Fibroblast of skin of abdomen (primary cell): ENCODE measurements around the gene XPR1. TPM values are rescaled to one million over a fixed set of nuclear protein-coding genes. Genes with fewer than 3 reads are reported as not detected.

Experiments used
- DNase-seq: peaks from one replicate; pipeline ENCODE4 v3.0.0-alpha.2; 2013
- polyA plus RNA-seq, 2 experiments: library from polyadenylated mRNA; unstranded; fragments of 120-200 nt; gene quantifications; one replicate each; pipeline ENCODE4 v1.2.1, GENCODE V29; 2013; ENCODE audit not compliant: insufficient read length in 2 of 2

XPR1 gene
- polyA plus RNA-seq (2013, experiment 1 of 2; ENCODE audit: insufficient read length), result 12.3 TPM
- 10.9 TPM for polyA plus RNA-seq (2013, experiment 2 of 2; ENCODE audit: insufficient read length)

DNA sequence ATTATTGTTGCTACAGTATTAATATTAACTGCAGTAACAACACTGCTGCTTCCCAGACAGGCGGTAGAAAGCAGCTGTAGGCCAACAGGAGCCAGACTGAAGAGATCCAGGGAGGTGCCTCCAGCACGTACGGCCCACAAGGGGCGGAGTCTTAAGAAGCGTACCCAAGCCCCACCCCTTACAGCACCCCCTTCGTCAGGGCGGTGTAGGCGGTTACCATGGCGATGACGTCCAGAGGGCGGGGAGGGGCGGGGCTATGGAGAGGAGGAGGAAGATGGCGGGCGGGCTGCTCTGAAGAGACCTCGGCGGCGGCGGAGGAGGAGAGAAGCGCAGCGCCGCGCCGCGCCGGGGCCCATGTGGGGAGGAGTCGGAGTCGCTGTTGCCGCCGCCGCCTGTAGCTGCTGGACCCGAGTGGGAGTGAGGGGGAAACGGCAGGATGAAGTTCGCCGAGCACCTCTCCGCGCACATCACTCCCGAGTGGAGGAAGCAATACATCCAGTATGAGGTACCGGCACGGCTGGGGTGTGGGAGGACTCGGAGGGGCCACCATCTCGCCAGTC, at the start of gene XPR1:
TSS of gene XPR1 (plus strand) at position 257 of the 560 bp plus-strand sequence. CDS start at position 437, 180 bp downstream.
- peak; percentile 99 for DNase-seq

DNA sequence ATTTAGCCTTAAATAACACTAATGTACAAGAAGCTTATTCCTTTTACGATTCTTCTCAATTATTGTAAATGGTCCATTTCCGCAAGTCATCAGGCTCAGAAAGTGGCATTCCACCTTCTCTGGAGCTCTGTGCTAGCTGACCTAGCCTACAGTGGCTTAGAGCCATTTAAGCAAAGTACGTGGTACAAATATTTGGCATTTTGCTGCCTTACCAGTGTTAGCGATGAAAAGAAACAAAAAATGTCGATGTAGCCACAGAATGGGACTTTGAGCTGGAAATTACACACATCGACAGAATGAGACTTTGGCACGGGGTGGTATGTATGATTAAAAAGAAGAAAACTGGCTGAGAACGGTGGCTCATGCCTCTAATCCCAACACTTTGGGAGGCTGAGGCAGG, 47.0 kb upstream of the XPR1 start:
- no peak for DNase-seq

DNA sequence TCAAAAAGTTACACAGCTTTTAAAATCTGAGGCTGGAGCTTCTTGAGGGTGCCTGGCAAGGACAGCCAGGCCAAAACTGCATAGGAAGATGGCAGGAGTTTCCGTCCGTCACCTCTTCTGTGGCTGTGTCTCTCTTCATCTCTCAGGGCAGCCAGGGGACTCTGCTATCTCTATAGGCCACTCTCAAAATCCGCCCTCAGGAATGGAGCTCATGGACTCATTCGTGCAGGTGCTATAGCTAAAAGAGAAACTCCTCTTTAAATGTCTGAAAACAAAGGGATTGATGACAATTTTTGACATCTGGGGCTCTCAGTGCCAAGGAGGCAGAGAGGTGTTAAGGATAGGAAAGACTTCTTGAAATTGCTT, 45.8 kb upstream of the XPR1 start:
- DNase-seq, result no peak

DNA sequence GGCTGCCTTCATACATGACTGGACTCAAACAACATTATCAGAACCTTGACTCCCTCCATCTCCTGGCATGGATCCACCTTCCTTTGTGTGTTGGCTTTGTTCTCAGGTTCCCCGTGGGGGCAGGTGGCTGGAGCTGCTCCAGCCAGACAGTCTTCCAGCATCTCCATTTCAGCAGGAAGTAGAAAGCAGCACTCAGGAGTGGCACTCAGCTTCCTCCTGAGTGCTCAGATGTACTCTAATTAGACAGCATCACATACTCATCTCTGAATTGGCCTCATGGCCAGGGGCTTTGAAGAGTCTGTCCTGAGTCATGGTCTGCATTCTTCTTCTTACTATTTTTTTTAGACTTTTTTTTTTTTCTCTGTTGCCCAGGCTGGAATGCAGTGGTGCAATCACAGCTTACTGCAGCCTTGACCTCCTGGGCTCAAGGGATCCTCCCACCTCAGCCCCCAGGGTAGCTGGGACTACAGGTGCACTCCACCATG, 45.1 kb upstream of the XPR1 start:
- DNase-seq, result peak; percentile 72

DNA sequence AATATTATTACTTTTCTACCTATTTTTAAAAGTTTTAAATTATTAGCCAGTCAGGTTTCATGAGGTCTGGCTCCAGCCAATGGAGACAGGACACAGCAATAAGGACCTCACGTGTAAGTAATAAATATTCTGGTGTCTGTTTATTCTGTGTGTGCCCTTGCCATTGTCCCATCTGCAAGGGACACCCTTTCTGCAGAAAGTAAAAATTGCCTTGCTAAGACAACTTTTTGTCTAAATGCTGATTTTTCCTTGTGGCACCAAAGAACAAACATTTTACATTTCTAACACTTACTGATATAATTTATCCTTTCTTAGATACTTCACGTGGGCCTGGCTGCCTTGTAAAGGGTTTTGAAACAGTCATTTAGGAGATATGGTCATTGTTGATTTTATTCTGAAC, 43.7 kb upstream of the XPR1 start:
- DNase-seq, result no peak

DNA sequence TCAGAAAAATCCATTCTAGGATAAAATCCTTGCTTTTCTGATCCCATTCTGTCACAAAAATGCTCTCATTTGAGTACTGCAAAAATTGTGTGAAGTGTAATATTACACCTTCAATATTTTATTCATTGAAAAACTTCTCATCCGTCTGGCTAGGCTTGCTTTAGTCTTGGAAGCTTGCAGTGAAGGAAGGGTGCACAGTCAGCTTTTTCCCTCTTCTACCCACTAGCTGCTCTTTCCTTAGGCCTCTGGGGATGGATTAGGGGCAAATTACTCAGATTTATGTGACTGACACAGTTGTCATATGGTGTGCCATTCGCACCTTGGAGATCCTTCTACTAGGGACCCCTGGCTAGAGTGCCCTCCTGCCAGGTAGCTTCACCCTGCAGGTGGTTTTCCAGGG, 40.9 kb upstream of the XPR1 start:
- DNase-seq, result no peak

DNA sequence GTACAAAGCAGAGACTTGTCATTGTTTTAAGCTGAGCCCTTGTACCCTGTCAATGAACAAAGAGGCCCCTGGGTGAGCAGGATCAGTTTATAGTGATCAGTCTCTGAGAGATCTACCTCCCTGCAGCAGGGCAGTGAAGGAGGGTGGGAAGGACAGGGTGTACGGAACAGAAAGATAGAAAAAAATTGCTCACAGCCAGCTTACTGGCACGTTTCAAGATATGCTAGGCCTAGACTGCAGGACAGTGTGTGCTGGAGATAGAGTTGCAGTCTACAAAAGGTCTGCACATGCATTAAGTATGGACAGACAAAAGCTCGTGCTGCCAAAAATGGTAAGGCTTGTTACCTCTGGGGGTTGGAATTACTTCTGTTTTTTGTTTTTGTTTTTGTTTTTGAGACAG, 38.4 kb upstream of the XPR1 start:
- no peak for DNase-seq

DNA sequence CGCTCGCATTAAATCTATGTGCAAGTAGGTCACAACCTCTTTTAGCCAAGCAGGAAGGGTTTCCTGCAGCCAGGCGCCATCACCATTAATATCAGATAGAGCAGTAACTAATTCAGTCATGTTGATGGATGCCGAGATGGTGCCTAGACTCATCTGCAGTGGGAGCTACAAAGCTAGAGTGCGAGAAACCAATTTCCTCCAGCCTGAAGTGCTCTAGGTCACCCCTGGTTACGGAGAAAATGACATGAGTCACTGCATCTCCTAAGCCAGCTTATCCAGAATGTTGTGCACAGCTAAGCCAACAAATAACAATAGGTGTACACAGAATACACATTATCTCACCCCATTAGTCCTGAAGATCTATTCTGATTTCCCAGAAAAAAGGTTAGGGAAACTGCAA, 37.1 kb upstream of the XPR1 start:
- DNase-seq, result no peak

DNA sequence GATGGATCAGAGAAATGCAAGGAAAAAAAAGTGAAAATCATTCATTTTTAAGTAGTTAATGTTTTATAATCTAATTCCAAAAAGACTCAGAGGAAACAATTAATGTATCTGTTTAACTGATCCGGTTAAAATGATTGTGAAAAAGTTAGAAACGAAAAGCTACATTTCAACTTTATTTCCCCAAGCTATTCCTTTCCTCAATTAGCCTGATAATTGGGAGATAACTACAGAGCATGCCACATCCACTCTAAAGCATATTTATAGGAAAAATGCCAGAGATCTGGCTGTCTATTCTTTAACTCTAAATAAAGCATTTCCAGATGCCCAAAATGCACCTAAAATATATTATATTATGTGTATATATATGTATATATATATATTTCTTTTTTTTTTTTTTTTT, 35.9 kb upstream of the XPR1 start:
- DNase-seq, result no peak

DNA sequence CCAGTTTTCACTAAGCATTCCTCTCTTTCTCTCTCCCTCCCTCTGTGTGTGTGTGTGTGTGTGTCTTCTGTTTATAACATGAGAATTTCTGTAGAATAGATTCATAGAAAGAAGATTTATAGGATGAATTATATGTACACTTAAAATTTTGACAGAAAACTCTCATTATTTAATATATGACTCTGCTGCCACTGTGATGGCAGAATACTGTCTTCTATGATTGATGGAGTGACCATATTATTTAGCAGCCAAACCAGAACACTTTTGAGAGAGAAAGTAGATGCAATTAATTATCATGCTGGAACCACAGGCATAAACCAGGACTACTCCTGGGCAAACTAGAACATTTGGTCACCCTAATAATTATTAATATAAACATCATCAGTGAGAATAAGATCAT, 34.3 kb upstream of the XPR1 start:
- no peak for DNase-seq

DNA sequence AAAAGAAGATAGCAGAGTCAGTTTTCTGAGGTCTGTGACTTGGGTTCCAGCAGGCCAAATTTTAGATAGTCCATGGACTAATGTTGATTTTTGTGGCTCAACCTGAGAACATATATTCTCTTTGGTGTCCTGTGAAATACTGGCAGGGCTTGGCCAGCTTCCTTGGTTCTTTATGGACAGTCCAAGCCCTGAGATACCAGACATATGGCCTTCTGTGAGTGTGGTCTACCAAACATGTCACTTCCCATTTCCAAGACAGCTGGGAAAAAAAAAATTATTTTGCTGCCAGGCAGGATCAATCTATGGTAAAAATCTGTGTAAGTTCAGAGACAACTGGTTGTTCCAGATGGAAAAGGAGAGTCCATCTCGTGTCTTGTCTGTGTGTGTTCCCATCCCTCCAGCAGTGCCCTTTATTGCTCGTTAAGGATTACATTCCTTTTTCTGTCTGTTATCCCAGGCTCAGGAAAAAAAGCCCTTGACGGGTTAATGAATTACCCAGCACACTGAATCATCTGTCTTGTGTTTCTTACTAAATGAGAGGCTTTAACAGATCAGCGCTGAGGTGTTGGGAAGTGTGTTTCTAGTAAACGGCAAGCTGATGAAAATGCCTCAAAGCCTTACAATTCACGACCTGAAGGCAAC, 33.4 kb upstream of the XPR1 start:
- DNase-seq, result peak; percentile 12

DNA sequence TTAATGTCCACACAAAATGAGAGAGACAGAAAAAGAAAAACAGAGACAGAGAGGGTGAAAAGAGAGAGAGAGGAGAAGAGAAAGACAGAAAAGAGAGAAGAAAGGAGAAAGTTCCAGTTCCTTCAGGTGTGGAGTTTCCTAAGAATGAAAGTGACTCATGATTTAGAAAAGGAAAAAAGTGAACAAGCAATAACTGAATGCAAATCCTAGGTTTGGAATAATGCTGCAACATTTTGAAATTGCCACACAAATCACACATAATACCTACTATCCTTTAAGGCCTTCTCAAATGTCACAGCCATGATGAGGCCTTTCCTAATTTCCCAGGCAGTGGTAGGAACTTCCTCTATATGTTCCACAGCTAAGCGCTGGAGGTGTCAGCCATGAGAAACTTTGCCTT, 31.5 kb upstream of the XPR1 start:
- DNase-seq, result no peak

DNA sequence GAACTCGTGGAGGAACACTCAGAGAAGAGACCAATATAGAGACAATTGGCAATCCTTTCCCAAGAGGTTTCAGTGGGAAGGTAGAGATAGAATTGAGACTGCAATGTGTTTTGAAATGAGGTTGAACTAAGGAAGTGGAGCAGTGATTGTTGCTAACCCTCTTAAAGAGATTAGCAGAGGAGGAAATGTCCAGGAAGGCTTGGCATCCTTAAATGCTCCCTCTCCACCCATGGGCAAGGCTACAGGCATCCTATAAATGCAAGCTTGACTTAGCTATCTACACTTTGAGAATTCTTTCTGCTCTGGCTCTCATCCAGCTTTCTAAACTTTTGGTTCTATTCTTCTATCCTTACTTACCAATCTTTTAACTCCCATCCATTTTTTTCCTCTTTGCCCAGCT, 30.3 kb upstream of the XPR1 start:
- no peak for DNase-seq

DNA sequence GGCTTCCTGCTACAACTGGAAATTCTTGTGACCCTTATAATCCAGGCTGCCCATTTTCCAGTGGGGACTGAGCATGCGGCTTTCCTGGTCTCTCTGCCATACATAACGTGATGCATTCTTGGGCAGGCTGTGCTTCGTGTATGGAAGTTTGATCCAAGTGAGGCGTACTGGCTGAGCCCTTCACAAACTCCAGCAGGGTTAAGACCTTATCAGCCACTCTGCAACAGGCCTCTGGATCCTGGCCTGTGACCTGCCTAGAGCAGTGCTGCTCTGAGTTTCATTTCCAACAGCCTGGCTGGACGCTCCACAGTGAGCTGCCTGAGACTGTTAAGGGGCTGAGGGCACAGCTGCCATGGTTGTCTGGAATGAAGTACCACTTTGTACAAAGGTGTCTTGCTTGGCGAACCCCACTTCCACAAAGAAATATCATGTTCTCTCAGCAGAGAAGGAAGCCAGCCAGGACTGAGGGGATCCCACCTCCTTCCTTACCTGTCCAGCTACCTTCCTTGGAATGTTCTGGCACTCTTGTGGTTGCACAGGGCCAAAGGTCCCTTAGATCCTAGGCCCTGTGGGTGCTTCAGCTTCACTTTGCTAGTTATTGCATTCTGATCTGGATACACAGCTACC, 28.5 kb upstream of the XPR1 start:
- DNase-seq, result no peak

DNA sequence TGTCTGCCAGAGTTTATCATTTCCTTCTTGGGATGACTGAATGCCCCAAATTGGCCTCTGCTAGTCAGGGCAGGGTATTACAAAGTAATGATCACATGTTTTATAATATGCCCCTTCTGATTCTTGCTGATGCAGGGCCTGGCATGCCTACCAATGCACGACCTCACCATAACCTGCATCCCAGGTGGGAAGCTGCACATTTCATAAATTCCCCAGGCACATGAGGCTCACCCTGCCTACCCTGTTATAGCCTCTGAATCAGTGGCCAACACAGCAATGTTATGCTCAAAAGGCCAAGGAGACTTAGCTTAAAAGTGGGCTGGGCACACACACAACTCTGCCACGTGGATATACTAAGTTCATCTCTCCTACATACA, 28.0 kb upstream of the XPR1 start:
- DNase-seq, result no peak

DNA sequence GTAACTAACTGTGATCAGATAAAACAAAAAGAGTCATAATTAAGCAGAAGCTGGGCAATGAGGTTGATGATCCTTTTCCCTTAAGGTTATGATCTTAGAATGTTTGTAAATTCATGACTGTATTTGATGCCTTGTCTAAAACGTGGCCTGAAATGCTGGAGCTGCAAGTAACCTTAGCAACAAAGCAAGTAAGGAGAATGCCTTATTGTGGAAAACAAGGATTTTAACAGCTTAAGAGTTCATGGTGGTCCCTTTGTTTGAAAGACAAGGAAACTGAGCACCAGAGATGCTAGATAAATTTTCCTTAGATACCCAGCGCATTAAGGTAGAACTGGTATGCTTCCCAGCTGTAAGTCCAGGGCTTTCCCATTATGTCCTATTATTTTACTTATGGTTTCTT, 25.7 kb upstream of the XPR1 start:
- no peak for DNase-seq

DNA sequence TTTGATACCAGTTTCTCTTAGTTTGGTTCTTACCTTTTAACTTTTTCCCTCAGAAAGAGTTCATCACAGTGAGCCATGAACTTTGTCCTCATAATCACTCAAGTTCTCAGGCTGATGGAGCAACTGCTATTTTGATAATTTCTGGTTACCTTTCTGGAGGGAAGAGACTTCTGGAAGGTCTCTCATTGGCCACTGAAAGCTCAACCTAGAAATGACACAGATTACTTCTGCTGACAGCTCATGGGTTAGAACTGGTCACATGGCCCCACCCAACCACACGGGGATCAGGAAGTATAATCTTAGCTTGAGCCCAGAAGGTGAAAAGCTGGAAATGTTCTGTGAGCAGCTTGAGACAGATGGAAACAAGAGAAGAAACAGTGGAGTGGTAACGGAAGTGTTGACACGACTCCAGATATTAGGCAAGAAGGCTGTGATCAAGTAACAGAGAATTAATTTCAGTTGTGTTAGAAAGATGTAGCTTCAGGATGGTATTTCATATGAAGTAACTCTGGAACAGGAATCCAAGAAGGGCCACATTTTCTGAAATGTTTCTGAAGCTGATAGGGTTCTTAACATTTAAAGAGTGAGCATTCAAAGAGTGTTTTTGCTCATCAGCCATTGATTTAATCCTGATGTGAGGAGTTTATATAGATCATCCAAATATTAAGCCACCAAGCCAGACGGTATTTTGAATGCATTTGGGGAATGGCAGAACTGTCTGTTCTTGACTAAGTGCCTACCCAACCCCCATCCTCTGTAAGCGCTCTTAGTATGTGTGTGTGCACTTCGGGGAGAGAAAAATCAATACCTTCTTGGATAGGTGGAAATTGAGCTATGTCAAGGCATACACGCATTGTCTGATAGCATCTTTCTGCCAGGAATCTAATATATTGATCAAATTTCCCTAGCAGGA, 21.9 kb upstream of the XPR1 start:
- DNase-seq, result peak; percentile 42

DNA sequence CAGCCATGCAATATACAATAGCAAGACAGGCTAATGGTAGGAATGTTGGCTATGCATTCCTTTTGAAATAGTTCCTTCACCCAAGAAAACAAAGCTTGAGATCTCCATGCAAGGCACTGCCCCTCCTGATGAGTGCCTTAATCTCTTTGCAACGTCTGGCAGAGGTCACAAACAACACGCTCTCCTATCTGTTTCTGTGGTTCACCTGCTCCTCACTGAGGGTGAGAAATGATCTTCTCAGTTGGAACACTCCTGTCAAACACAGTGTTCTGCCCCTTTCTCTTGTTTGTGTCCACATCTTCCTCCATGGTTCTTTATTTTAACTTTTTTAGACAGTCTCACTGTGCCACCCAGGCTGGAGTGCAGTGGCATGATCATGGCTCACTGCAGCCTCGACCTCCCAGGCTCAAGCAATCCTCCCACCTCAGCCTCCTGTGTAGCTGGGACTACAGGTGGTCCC, 21.2 kb upstream of the XPR1 start:
- no peak for DNase-seq

DNA sequence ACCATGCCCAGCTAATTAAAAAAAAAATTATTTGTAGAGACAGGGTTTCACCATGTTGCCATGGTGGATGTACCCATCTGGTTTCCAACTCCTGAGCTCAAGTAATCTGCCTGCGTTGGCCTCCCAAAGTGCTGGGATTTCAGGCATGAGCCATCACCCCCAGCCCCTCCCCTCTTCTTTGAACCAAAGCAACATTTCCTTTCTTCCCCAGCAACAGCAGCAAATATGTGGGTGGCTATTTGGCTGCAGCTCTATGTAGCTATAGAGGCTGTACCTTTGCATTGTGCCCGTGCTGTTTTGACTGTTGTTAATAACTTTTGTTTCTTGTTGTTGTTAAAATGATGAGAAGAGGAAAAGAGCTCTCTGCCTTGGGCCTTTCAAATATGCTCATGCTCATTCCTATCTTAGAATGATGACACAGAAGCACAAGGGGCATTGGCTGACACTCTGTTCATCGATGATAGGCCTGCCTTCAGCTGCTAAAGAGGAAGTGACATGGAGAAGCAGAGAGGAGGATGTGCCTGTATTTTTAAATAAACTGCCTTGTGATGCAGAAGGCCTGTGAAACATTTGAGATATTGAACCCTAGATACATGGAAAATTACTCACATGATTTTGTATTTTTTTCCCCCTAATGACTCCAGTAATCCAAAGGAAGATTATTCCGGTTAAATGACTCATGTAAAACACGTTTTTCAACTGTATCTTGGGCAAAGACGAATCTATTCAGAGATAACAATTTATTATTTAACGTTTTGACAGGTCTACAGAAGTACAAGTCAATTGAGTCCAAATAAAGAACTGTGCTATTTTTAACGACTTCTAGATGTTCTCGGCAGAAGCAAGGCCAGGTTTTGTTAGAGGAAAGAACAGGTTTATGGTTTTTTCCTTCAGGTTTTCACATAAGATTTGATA, 20.5 kb upstream of the XPR1 start:
- peak; percentile 37 for DNase-seq

DNA sequence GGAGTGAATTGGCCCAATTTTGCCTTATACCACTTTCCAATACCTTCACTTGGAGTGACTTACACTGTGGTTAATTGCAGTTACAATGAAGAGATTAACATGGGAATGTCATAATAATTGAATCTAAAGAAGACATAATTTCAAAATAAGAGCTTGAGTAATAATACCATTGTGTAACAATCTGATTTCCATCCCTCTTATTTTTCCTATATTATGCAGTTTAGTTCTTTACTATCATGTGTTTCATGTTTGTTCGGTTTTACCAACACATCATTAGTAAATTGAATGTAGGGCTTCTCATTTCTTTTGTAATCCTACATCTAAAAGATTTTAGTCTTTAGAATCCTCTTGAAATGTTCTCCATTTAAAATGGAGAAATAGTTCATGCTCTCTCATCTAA, 19.2 kb upstream of the XPR1 start:
- no peak for DNase-seq

DNA sequence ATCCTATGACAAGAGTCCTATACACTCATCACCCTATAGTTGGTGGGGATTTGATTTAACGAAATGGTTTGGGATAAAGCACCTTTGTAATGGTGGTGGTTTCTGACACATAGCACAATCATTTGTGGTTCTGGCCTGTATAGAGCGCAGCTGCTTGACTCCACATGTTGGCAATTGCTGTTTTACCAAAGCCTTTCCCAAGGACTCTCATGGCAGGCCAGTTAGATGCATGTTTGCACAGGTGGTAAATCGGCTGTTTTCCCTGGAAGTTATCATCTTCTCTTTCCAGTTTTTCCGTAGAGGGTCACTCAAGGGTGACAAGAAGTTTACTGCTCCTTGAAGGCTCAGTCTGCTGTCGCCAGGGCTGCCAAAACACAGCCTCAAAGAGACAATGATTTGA, 17.1 kb upstream of the XPR1 start:
- no peak for DNase-seq
